H9 (cell line): ENCODE measurements around the gene ARPC2. TPM values are rescaled to one million over a fixed set of nuclear protein-coding genes. Genes with fewer than 3 reads are reported as not detected.

Experiments
- DNase-seq: peaks from one replicate; pipeline ENCODE4 v3.0.0-alpha.2; 2017
- H2AFZ ChIP-seq: one replicate; pipeline ENCODE4 v1.6.1; 2013; ENCODE audit warnings: mild to moderate bottlenecking, low read length, control low read depth, moderate library complexity
- H2AK5ac ChIP-seq: 2 replicates; pipeline ENCODE4 v1.6.1; 2013; ENCODE audit warnings: low read length, control low read depth, mixed read lengths; ENCODE audit not compliant: insufficient read length
- H2BK120ac ChIP-seq: one replicate; pipeline ENCODE4 v1.6.1; 2013; ENCODE audit warnings: low read depth, mild to moderate bottlenecking, low read length, control low read depth, inconsistent platforms; ENCODE audit not compliant: poor library complexity, severe bottlenecking
- H2BK12ac ChIP-seq: 2 replicates; pipeline ENCODE4 v1.6.1; 2013; ENCODE audit warnings: low read length, control low read depth, mixed read lengths, low read depth; ENCODE audit not compliant: insufficient read length
- H2BK15ac ChIP-seq: 2 replicates; pipeline ENCODE4 v1.6.1; 2013; ENCODE audit warnings: low read depth, low read length, control low read depth
- H2BK20ac ChIP-seq: one replicate; pipeline ENCODE4 v1.6.1; 2013; ENCODE audit warnings: low read depth, mild to moderate bottlenecking, low read length, control low read depth, inconsistent platforms; ENCODE audit not compliant: poor library complexity, severe bottlenecking
- H2BK5ac ChIP-seq: 2 replicates; pipeline ENCODE4 v1.6.1; 2013; ENCODE audit warnings: low read length, control low read depth, mixed read lengths; ENCODE audit not compliant: insufficient read length
- H3K14ac ChIP-seq: 2 replicates; pipeline ENCODE4 v1.6.1; 2013; ENCODE audit warnings: low read length, control low read depth; ENCODE audit not compliant: insufficient read depth
- H3K18ac ChIP-seq: 2 replicates; pipeline ENCODE4 v1.6.1; 2013; ENCODE audit warnings: low read depth, mild to moderate bottlenecking, mixed read lengths, low read length, control low read depth; ENCODE audit not compliant: insufficient read length
- H3K23ac ChIP-seq: 2 replicates; pipeline ENCODE4 v1.6.1; 2013; ENCODE audit warnings: low read length, control low read depth, mixed read lengths, low read depth; ENCODE audit not compliant: insufficient read length
- H3K23me2 ChIP-seq: 2 replicates; pipeline ENCODE4 v1.6.1; 2013; ENCODE audit warnings: low read depth, mild to moderate bottlenecking, mixed read lengths, low read length, control low read depth; ENCODE audit not compliant: insufficient read length, poor library complexity, severe bottlenecking
- H3K27ac ChIP-seq: 2 replicates; pipeline ENCODE4 v1.5.1; 2013; ENCODE audit warnings: low read length, control low read depth, mixed read lengths, low read depth; ENCODE audit not compliant: insufficient read length
- H3K27me3 ChIP-seq: 2 replicates; pipeline ENCODE4 v1.6.1; 2013; ENCODE audit warnings: low read length, control low read depth, inconsistent platforms; ENCODE audit not compliant: insufficient read depth
- H3K4ac ChIP-seq: 2 replicates; pipeline ENCODE4 v1.6.1; 2013; ENCODE audit warnings: low read depth, mild to moderate bottlenecking, control low read depth, inconsistent platforms, low read length, moderate library complexity
- H3K4me1 ChIP-seq: 2 replicates; pipeline ENCODE4 v1.6.1; 2013; ENCODE audit warnings: low read length, control low read depth, inconsistent platforms; ENCODE audit not compliant: insufficient read depth
- H3K4me2 ChIP-seq: 2 replicates; pipeline ENCODE4 v1.6.1; 2013; ENCODE audit warnings: low read length, control low read depth, mixed read lengths; ENCODE audit not compliant: insufficient read length, insufficient read depth
- H3K56ac ChIP-seq: 2 replicates; pipeline ENCODE4 v1.6.1; 2013; ENCODE audit warnings: low read depth, mild to moderate bottlenecking, mixed read lengths, low read length, control low read depth; ENCODE audit not compliant: insufficient read length
- H3K79me1 ChIP-seq: 2 replicates; pipeline ENCODE4 v1.6.1; 2013; ENCODE audit warnings: low read depth, mild to moderate bottlenecking, moderate library complexity, low read length, control low read depth, inconsistent platforms; ENCODE audit not compliant: insufficient read depth, poor library complexity, severe bottlenecking
- H3K79me2 ChIP-seq: 2 replicates; pipeline ENCODE4 v1.6.1; 2013; ENCODE audit warnings: low read length, control low read depth, inconsistent platforms; ENCODE audit not compliant: insufficient read depth
- H3K9ac ChIP-seq: 2 replicates; pipeline ENCODE4 v1.6.1; 2013; ENCODE audit warnings: low read length, control low read depth, mixed read lengths; ENCODE audit not compliant: insufficient read length; ENCODE audit errors: extremely low read depth
- H3K9me3 ChIP-seq: one replicate; pipeline ENCODE4 v1.6.1; 2013; ENCODE audit warnings: low read depth, low read length, inconsistent platforms; ENCODE audit not compliant: control insufficient read depth
- H3T11ph ChIP-seq: one replicate; pipeline ENCODE4 v1.6.1; 2013; ENCODE audit warnings: mild to moderate bottlenecking, low read length, control low read depth, inconsistent platforms
- H4K20me1 ChIP-seq: one replicate; pipeline ENCODE4 v1.6.1; 2013; ENCODE audit not compliant: control insufficient read depth, insufficient read length, insufficient read depth
- H4K5ac ChIP-seq: 2 replicates; pipeline ENCODE4 v1.6.1; 2013; ENCODE audit warnings: low read depth, mild to moderate bottlenecking, mixed read lengths, low read length, control low read depth; ENCODE audit not compliant: insufficient read length
- H4K8ac ChIP-seq: replicated peaks from 2 replicates; pipeline ENCODE4 v1.6.1; 2013; ENCODE audit warnings: low read length, control low read depth, mixed read lengths, low read depth; ENCODE audit not compliant: insufficient read length
- H4K91ac ChIP-seq: 2 replicates; pipeline ENCODE4 v1.6.1; 2013; ENCODE audit warnings: low read depth, mild to moderate bottlenecking, moderate library complexity, mixed read lengths, low read length, control low read depth; ENCODE audit not compliant: insufficient read length
- H3K27ac Mint-ChIP-seq, 3 experiments: 2 replicates in 2 of 3; 3 replicates in 1 of 3; pipeline ENCODE4 v1.8.0; 2020 to 2021; ENCODE audit warnings: mixed read lengths in 3 of 3, mild to moderate bottlenecking in 1 of 3, moderate library complexity in 1 of 3
- H3K27me3 Mint-ChIP-seq: 2 replicates; pipeline ENCODE4 v1.8.0; 2021; ENCODE audit warnings: low read depth, mild to moderate bottlenecking, moderate library complexity, mixed read lengths
- H3K36me3 Mint-ChIP-seq, 3 experiments: 2 replicates in 2 of 3; 3 replicates in 1 of 3; pipeline ENCODE4 v1.8.0; 2020 to 2021; ENCODE audit warnings: low read depth in 3 of 3, mixed read lengths in 3 of 3; ENCODE audit not compliant: insufficient read depth in 1 of 3
- H3K4me1 Mint-ChIP-seq, 2 experiments: 2 replicates each; pipeline ENCODE4 v1.8.0; 2020; ENCODE audit warnings: mixed read lengths in 2 of 2
- H3K4me3 Mint-ChIP-seq, 2 experiments: 2 replicates in 1 of 2; 3 replicates in 1 of 2; pipeline ENCODE4 v1.8.0; 2020 to 2021; ENCODE audit warnings: mild to moderate bottlenecking in 2 of 2, mixed read lengths in 2 of 2, moderate library complexity in 1 of 2
- H3K9me3 Mint-ChIP-seq, 2 experiments: 2 replicates in 1 of 2; 3 replicates in 1 of 2; pipeline ENCODE4 v1.8.0; 2020; ENCODE audit warnings: mild to moderate bottlenecking in 2 of 2, mixed read lengths in 2 of 2, moderate library complexity in 1 of 2
- WGBS: extraction: QIAGEN DNeasy Blood & Tissue Kit; methylation state at CpG from one replicate; pipeline ENCODE4 v1.1.7; 2013; ENCODE audit warnings: missing lambda C conversion rate, low lambda C conversion rate, mixed read lengths; ENCODE audit not compliant: insufficient read length; ENCODE audit errors: extremely low coverage; 5-methylcytosine and 5-hydroxymethylcytosine counted together
- total RNA-seq: library from RNA; stranded (reverse); gene quantifications from 2 replicates; pipeline ENCODE4 v1.2.1, GENCODE V29; 2021
- TF ChIP-seq, protein P1 (sequence below): fragments of 200-600 bp; sonication (generic); conservative IDR thresholded peaks from 3 replicates; pipeline ENCODE4 v1.8.0; 2021; ENCODE audit warnings: antibody characterized with exemption, mild to moderate bottlenecking

ARPC2 gene
- total RNA-seq, 1 experiment from 2014 or later = 197 TPM

DNA sequence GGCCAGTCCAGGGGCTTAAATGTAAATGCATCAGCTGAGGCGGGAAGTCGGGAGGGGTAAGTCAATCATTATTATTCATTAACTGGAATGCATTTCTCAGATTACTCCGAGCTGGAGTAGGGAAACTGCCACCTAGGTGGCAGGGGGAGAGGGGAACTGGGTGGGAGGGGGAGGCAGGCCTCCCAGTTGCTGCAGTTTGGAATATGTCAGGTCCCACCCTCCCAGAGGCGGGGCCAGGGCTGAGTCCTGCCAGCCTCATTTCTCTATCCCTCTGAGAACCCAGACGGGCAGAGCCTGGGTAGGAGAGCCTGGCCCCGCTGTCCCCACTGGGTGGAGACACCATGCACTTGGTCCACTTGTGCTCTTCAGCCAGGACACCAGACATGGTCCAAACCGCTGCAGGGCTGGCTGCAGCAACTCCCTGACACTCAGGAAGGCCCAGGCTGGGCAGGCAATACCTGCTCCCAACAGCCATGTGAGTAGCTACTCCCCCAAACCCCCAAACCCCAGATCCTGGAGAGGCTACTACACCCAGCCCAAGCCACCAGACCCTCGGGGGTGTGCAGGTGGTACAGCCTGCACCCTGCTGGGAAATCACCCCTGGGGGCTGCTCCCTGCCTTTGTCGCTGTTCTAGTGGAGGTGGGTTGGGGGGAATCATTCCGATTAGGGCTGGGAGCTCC is 43.9 kb downstream of the ARPC2 start, which contains the start of gene GPBAR1:
GPBAR1 (plus strand) TSS at position 274 of the 681 bp plus-strand sequence. CDS start 1,710 bp downstream, outside the sequence.
- peak within 1 kb of the TSS; percentile 15 to 44; a peak in 4 of 5 replicates for H3K4me3 Mint-ChIP-seq
- no peak within 1 kb of the TSS for H3K18ac ChIP-seq
- no CpG with 5 or more reads among the region's 10 CpGs for WGBS
- no peak within 1 kb of the TSS for H2AK5ac ChIP-seq
- no peaks in the 10 kb centered on the region for H3K79me2 ChIP-seq
- no peak within 1 kb of the TSS for H3T11ph ChIP-seq
- peaks cover 23 to 34% of the 10 kb centered on the region in 2 experiments for H3K4me1 Mint-ChIP-seq
- peak within 1 kb of the TSS; percentile 76 to 92 (median 88); a peak in 4 of 7 replicates for H3K27ac Mint-ChIP-seq
- TF ChIP-seq, protein P1, sequence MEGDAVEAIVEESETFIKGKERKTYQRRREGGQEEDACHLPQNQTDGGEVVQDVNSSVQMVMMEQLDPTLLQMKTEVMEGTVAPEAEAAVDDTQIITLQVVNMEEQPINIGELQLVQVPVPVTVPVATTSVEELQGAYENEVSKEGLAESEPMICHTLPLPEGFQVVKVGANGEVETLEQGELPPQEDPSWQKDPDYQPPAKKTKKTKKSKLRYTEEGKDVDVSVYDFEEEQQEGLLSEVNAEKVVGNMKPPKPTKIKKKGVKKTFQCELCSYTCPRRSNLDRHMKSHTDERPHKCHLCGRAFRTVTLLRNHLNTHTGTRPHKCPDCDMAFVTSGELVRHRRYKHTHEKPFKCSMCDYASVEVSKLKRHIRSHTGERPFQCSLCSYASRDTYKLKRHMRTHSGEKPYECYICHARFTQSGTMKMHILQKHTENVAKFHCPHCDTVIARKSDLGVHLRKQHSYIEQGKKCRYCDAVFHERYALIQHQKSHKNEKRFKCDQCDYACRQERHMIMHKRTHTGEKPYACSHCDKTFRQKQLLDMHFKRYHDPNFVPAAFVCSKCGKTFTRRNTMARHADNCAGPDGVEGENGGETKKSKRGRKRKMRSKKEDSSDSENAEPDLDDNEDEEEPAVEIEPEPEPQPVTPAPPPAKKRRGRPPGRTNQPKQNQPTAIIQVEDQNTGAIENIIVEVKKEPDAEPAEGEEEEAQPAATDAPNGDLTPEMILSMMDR = no peak
- no peak within 1 kb of the TSS for H2BK15ac ChIP-seq
- no peak within 1 kb of the TSS for H2AFZ ChIP-seq
- H4K8ac ChIP-seq = no peak within 1 kb of the TSS
- no peaks in the 10 kb centered on the region for H3K27me3 Mint-ChIP-seq
- H2BK120ac ChIP-seq = no peak within 1 kb of the TSS
- no peak within 1 kb of the TSS for H2BK12ac ChIP-seq
- H3K23me2 ChIP-seq = no peaks in the 10 kb centered on the region
- H3K36me3 Mint-ChIP-seq = peaks cover 4 to 24% (median 19%) of the 10 kb centered on the region in 3 experiments
- H3K4ac ChIP-seq = no peak within 1 kb of the TSS
- DNase-seq = peak; percentile 87
- no peaks in the 10 kb centered on the region for H3K9me3 Mint-ChIP-seq
- no peak within 1 kb of the TSS for H3K4me2 ChIP-seq
- H3K79me1 ChIP-seq = no peaks in the 10 kb centered on the region
- H3K27ac ChIP-seq = no peak within 1 kb of the TSS
- no peak within 1 kb of the TSS for H2BK20ac ChIP-seq
- H3K4me1 ChIP-seq = peaks cover 4% of the 10 kb centered on the region; the same call in 1 of the 2 replicates
- no peak within 1 kb of the TSS for H3K23ac ChIP-seq
- H3K14ac ChIP-seq = peak within 1 kb of the TSS; percentile 20; the same call in 1 of the 2 replicates
- H3K56ac ChIP-seq = no peak within 1 kb of the TSS
- H3K9ac ChIP-seq = no peak within 1 kb of the TSS
- no peaks in the 10 kb centered on the region for H3K9me3 ChIP-seq
- H4K5ac ChIP-seq = no peak within 1 kb of the TSS
- no peak within 1 kb of the TSS for H2BK5ac ChIP-seq
- no peak within 1 kb of the TSS for H4K91ac ChIP-seq
- no peaks in the 10 kb centered on the region for H4K20me1 ChIP-seq
- H3K27me3 ChIP-seq = no peaks in the 10 kb centered on the region
